ENCODE data around the gene VTI1A.

DNA sequence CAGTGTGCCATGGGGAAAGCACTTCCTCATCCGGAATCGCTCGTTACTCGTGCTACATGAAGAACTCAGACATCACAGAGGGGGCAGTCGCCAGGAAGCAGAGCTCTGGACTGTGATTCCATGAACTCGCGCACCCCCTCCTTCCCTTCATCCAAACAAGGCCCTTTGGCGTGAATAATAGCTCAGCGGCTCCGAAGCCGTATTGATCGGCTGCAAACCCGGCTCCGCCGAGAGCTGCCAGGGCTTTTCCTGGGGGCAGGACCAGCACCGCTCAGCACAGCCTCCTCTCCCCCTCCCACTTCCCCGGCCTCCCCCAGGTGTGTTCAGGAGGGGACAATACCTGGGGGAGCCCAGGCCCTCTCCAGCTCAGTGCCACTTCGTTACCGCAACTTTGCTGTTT is 374.0 kb downstream of the VTI1A start:
- TF ChIP-seq, protein P1, sequence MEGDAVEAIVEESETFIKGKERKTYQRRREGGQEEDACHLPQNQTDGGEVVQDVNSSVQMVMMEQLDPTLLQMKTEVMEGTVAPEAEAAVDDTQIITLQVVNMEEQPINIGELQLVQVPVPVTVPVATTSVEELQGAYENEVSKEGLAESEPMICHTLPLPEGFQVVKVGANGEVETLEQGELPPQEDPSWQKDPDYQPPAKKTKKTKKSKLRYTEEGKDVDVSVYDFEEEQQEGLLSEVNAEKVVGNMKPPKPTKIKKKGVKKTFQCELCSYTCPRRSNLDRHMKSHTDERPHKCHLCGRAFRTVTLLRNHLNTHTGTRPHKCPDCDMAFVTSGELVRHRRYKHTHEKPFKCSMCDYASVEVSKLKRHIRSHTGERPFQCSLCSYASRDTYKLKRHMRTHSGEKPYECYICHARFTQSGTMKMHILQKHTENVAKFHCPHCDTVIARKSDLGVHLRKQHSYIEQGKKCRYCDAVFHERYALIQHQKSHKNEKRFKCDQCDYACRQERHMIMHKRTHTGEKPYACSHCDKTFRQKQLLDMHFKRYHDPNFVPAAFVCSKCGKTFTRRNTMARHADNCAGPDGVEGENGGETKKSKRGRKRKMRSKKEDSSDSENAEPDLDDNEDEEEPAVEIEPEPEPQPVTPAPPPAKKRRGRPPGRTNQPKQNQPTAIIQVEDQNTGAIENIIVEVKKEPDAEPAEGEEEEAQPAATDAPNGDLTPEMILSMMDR (IDR thresholded peaks at IDR 0.05) = no peak
- TF ChIP-seq BHLHE40 (IDR thresholded peaks at IDR 0.05; ENCODE audit: low read depth, low read length) (no peak), CHD2 (IDR thresholded peaks at IDR 0.05; ENCODE audit: low read length, partially characterized antibody) (no peak), KDM1A (IDR thresholded peaks at IDR 0.05; ENCODE audit: low read depth) (no peak), CEBPB (IDR thresholded peaks at IDR 0.05) (no peak), SREBF2 (IDR thresholded peaks at IDR 0.05) (no peak), SMC3 (IDR thresholded peaks at IDR 0.05) (no peak), NR3C1 (IDR thresholded peaks at IDR 0.05) (no peak)
- TF ChIP-seq, protein P2, sequence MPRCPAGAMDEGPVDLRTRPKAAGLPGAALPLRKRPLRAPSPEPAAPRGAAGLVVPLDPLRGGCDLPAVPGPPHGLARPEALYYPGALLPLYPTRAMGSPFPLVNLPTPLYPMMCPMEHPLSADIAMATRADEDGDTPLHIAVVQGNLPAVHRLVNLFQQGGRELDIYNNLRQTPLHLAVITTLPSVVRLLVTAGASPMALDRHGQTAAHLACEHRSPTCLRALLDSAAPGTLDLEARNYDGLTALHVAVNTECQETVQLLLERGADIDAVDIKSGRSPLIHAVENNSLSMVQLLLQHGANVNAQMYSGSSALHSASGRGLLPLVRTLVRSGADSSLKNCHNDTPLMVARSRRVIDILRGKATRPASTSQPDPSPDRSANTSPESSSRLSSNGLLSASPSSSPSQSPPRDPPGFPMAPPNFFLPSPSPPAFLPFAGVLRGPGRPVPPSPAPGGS (IDR thresholded peaks at IDR 0.05) = no peak
- TF ChIP-seq, protein P3, sequence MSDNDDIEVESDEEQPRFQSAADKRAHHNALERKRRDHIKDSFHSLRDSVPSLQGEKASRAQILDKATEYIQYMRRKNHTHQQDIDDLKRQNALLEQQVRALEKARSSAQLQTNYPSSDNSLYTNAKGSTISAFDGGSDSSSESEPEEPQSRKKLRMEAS (IDR thresholded peaks at IDR 0.05) = no peak
- TF ChIP-seq, protein P4, sequence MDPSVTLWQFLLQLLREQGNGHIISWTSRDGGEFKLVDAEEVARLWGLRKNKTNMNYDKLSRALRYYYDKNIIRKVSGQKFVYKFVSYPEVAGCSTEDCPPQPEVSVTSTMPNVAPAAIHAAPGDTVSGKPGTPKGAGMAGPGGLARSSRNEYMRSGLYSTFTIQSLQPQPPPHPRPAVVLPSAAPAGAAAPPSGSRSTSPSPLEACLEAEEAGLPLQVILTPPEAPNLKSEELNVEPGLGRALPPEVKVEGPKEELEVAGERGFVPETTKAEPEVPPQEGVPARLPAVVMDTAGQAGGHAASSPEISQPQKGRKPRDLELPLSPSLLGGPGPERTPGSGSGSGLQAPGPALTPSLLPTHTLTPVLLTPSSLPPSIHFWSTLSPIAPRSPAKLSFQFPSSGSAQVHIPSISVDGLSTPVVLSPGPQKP (IDR thresholded peaks at IDR 0.05; ENCODE audit: low read depth, low read length) = no peak

Data from A549 (cell line).